ENCODE measurements around the gene APOBEC3H.

APOBEC3H gene

GRCh38 chr22:39110631-39111561 is 13.9 kb downstream of the APOBEC3H start:
- DNase-seq (ENCODE audit: low read depth): no peak

- DNase-seq (ENCODE audit: low read depth): no peak
These were observed 17.1 kb downstream of the APOBEC3H start for GRCh38 chr22:39114112-39114511.

- no peak for DNase-seq (ENCODE audit: low read depth)
These were observed 18.5 kb downstream of the APOBEC3H start for GRCh38 chr22:39115570-39115969.

- no peak for DNase-seq (ENCODE audit: low read depth)
These were observed 19.1 kb downstream of the APOBEC3H start for GRCh38 chr22:39115977-39116621.

DNA sequence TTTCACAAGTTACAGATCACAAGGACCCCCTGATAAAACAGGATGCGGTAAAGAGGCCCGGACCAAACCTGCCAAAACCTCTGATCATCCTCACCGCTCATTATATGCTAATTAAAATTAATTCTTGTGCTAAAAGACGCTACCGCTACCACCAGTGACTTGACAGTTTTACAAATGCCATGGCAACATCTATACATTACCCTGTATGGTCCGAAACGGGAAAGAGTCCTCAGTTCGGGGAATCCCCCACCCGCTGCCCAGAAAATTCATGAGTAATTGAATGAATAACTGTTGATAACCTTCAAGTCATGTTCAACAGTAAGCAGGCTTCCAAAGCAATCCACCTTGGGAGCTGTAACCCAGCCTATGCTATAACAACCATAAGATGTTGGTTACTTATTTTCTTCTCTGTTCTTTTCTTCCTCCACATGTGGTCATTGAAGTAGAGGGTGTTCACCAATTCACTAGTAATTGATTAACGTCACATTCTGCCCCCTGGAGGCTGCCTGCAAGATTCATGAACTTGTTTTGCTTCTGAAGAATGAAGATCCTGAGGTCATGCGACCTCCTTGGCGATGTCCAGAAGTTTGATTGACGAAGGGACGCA is 20.6 kb downstream of the APOBEC3H start:
- peak; percentile 52 for DNase-seq (ENCODE audit: low read depth)

DNA sequence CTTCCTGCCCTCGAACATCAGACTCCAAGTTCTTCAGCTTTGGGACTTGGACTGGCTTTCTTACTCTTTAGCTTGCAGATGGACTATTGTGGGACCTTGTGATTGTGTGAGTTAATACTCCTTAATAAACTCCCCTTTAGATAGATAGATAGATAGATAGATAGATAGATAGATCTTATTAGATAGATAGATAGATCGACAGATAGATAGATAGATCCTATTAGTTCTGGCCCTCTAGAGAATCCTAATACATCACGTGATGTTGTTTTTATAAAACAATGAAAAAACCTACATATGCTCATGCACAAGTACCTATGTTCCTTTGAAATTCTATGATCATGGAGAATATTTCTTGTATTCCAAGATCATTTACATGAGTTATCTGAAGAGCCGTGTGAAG is 23.9 kb downstream of the APOBEC3H start:
- no peak for DNase-seq (ENCODE audit: low read depth)

GRCh38 chr22:39122772-39123470 is 25.9 kb downstream of the APOBEC3H start:
- no peak for DNase-seq (ENCODE audit: low read depth)

DNA sequence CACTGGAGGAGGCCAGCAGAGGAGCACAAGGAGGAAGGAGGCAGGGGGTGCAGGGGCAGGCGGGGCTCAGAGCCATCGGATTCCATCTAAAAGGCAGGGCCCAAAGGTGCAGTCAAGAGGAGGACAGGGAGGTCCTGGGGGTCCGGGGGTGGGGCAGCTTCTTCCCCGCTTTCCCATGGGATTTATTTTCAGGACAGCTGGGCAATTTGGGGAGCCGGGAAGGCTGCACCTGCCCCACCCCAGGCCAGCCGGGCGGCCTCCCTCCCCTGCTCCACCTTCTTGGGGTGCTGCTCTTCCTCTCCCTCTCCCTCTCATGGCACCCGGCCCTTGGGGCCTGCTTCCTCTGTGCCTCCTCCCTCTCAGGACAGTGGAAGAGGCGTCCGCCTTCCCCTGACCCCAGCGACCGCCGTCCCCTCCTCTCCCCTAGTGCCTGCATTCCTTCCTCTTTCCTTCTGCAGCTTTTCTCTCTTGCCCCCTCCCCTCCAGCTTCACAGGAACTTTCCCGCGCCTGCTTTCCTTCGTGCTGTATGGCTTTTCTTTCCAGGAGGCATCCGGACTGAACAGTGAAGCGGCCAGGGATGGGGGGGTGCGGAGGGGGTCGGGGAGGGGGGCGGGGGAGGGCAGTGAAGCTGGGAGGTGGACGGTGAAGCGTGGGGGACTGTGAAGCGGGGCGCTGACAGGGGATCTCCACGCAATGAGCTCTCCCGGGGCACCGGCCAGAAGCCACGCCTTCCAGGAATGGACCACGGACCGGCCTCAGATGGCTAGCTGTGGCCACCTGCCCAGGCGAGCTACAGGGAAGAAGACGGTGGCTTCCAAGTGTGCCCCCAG is 26.9 kb downstream of the APOBEC3H start:
- no peak for DNase-seq (ENCODE audit: low read depth)

GRCh38 chr22:39125622-39126021 is 28.6 kb downstream of the APOBEC3H start:
- no peak for DNase-seq (ENCODE audit: low read depth)

DNA sequence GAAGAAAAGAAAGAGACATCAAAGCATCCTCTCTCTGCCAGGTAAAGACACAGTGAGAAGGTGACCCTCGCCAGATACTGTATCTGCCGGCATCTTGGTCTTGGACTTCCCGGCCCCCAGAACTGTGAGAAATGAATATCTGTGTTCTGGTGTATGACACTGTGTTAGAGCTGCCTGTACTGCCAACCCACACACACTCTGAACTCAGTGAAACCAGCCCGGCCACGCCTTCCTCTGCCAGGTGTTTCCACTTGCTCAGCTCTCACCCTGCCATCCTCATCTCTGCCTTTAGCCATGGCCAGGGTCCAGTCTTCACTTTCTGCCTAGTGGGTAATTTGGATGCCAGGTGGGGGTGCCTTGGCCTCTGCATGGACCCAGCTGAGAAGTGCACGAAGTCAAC is 31.5 kb downstream of the APOBEC3H start:
- no peak for DNase-seq (ENCODE audit: low read depth)

- DNase-seq (ENCODE audit: low read depth): no peak
These were observed 32.0 kb downstream of the APOBEC3H start for GRCh38 chr22:39129081-39129480.

- no peak for DNase-seq (ENCODE audit: low read depth)
These were observed 32.7 kb downstream of the APOBEC3H start for GRCh38 chr22:39129746-39130145.

DNA sequence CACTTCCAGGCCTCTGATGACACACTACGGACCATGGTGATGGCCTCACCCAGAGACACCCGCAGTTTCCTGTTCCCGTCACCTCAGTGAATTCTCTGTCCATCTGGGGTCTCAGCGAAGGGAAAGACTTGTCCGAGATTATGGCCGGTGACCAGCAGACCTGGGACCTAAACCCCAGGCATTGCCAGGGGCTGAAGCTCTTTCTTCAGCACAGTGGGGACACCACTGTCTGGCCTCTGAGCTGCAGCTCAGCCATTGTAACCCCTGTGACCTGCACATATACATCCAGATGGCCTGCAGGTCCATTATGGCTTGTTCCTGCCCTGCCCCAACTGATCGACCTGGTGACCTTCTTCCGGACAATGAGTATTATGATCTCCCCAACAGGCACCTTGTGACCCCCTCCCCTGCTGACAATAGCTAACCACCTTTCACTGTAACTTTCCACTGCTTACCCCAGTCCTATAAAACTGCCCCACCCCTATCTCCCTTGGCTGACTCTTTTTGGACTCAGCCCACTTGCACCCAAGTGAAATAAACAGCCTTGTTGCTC is 33.2 kb downstream of the APOBEC3H start:
- DNase-seq (ENCODE audit: low read depth): no peak

GRCh38 chr22:39130892-39131855 is 34.1 kb downstream of the APOBEC3H start:
- no peak for DNase-seq (ENCODE audit: low read depth)

- DNase-seq (ENCODE audit: low read depth): no peak
These were observed 35.2 kb downstream of the APOBEC3H start for GRCh38 chr22:39132281-39132680.

DNA sequence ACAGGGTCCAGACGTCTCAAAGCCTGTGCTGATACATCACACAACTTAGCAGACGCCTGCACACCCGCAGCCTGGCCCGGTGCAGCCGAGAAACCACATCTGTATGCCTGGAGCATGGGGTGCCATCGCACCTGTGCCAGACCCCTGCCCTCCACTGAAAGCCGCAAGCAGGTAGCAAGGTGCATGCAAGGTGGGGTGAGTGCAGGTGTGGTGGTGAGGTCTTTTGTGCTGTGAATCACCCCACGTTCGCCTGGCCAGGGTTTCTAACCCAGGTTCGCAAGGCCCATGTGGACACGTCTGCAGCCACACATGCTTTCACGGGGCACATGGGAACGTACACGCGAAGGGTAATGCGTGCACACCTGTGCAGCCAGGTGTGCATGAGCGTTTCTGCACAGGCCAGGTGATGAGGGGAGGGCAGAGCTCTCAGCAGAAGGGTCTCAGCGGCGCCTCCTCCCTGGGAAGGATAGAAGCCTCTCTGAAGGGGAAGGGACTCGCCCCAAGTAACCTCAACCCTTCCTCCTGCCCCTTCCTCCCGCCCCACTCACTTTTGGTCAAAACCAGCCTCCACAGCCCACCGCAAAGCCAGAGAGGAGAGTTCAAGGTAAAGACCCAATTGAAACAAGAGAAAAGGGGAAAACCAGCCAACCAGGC is 36.0 kb downstream of the APOBEC3H start:
- no peak for DNase-seq (ENCODE audit: low read depth)

DNA sequence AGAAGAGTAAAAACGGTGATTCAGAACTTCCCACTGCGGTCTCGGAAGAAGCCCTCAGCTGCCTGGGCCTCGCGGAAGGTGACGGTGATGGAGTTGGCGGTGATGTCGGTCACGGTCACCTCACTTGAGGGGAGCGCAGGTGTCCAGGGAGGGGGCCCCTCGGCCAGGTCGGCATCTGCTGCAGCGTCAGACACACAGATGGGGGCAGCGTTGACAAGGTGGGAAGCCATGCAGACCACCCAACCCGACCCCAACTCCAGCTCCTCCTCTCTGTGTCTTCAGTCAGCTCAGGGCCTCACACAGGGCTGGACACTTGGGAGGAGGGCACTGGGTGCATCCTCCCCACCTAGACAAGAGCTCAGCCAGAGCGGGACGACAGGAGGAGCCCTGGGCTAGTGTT is 36.8 kb downstream of the APOBEC3H start:
- no peak for DNase-seq (ENCODE audit: low read depth)

GRCh38 chr22:39134366-39135091 is 37.5 kb downstream of the APOBEC3H start:
- no peak for DNase-seq (ENCODE audit: low read depth)

All from stimulated activated CD8-positive, alpha-beta memory T cell treated with anti-CD3 and anti-CD28 coated beads, Interleukin-15, amount 100 ng/mL, for 1 hour (primary cell).